GM12801 (cell line): ENCODE measurements around the gene NKX2-8.

Experiments used
- TF ChIP-seq, protein P1 (sequence below): IDR thresholded peaks from one replicate; pipeline ENCODE4 v1.5.1; 2011; ENCODE audit warnings: control low read depth; ENCODE audit not compliant: insufficient read length; ENCODE audit errors: extremely low read depth

NKX2-8 gene

DNA sequence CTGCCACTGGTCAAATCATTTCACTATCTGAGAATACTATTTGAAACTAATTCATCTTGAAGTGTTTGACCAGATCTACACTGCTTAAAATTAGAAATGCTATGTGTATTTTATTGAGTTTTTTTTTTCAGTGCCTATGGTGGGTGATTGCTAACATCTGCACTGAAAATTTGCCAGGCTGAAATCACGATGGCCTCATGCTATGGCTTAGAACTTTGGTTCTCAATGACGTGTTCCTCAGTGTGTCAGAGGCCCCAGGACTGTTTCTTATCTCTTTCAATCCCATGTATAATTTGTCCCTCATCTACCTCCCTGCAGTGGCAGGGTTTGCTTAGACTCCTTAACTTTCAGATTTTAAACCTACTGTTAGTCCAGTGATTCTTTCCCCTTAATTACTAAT lies 36.2 kb upstream of the NKX2-8 start:
- TF ChIP-seq, protein P1, sequence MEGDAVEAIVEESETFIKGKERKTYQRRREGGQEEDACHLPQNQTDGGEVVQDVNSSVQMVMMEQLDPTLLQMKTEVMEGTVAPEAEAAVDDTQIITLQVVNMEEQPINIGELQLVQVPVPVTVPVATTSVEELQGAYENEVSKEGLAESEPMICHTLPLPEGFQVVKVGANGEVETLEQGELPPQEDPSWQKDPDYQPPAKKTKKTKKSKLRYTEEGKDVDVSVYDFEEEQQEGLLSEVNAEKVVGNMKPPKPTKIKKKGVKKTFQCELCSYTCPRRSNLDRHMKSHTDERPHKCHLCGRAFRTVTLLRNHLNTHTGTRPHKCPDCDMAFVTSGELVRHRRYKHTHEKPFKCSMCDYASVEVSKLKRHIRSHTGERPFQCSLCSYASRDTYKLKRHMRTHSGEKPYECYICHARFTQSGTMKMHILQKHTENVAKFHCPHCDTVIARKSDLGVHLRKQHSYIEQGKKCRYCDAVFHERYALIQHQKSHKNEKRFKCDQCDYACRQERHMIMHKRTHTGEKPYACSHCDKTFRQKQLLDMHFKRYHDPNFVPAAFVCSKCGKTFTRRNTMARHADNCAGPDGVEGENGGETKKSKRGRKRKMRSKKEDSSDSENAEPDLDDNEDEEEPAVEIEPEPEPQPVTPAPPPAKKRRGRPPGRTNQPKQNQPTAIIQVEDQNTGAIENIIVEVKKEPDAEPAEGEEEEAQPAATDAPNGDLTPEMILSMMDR, result no peak

DNA sequence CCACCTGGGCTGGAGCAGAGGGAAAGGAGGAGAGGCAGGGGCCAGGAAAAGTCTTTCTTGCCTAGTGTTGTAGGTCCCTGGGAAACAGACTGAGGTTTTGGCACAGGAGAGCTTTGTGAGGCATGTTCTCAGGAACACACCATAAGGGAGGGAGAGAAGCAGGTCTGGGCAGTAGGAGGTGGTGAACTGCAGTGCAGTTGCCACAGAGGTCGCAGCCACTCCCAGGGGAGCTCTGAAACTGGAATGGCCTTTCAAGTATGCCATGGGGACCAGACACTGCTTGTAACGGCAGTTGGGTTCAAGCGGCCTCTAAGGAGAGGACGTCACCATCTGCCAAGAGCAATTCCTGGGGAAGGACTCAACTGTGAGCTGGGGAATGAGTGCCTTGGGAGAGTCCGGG lies 35.4 kb upstream of the NKX2-8 start:
- TF ChIP-seq, protein P1, result no peak

DNA sequence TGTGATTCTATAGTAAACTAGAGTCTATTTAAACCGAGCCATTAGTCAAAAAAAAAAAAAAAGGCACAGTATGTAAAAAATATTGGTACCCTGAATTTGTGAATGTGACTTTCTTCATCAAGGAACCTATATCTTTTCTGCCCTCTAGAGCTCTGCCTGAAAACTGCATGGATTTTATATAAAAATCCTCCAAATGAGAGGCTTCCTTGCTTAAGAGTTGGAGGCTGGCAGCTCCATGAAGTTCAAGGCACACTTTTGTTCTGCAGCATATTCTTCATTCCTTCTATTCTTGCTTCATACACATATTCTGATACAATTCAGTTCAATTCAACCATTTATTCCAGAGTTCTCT lies 23.1 kb upstream of the NKX2-8 start:
- TF ChIP-seq, protein P1, result no peak

DNA sequence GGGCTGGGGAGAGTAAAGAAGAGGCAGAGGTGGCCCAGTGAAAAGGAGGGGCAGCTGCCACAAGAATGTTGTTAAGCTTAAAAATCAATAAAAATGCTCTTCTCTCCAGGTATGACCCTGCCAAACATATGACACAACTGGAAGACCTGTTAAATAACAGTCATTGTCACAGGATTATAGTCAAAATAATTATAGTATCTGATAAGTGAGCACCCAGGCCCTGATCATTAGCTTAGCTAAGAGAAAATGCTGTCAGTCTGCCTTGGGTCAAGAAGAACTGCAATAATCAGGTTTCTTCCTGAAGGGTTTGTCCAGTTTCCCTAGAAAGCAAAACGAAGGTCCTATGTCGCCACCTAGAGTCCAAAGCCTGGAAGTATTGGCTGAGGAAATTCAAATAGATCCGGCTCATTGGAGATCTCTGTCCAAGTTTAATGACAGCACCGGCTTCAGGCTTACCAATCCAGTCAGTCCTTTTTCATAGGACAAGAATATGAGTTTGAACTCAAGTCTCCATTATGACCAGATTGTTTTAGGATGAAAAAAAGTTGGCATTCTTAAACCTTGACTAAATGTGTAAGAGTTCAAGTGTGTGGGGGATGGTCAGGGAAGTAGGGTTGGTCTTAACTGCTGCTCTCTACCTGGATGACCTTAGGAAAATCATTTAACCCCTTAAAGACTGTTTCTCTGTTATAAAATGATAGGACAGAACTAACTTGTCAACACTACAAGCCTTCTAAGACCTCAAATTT lies 22.5 kb upstream of the NKX2-8 start:
- TF ChIP-seq, protein P1, result peak; percentile 18

DNA sequence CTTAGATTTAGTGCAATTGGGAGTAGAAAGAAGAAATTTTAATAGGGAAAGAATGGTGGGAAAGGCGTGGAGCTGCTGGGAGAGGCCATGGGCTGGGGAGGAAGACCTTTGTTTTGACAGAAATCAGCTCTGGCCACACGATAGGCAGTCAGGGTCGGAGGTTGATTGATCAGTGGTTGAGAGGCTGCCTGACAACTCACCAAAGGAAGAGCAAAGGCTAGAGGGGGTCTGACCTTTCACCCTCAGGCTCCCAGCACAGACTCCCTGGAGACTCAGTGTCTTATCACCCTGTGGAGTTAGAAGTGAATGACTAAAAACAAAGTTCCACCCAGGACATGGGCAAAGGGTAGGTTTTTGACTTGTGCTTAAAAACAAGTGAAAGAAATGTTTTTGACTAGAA lies 18.0 kb upstream of the NKX2-8 start:
- TF ChIP-seq, protein P1, result no peak

DNA sequence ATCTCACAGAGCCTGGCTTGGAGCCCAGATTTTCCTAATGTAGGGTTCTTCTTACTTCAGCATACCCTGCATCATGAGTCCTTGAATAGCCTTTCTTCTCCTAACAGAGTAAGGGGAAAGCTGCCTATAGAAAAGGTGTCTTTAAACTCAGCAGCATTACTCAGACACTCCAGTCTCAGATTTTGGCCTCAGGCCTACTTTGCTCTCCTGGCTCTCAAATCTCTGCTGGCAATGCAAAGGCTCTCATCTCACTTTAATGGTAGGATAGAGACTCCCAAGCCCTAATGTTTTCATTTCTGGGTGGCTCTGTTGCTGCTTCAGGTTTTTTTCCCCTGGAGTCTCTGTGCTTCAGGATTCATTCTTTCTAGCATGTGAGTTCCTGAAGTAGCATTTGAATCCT lies 9.1 kb upstream of the NKX2-8 start:
- TF ChIP-seq, protein P1, result no peak

DNA sequence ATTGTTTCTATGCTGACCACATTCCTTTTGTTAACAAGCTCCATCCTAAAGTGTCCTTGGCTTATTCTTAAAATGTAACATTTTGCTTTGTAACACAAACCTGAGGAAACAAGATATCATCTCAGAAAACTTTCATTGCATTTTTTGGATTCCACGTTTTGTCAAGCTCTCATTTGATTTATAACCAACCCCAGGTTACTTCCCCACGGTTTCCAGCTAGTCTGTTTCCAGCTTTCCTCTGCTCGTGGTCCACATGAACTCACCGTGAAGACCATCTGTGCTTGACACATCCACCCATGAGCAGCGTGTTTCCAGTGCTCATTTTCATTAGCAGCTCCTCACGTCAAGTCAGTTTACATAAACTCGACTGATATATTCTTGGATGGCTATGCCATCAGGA lies 6.4 kb upstream of the NKX2-8 start:
- TF ChIP-seq, protein P1, result no peak

DNA sequence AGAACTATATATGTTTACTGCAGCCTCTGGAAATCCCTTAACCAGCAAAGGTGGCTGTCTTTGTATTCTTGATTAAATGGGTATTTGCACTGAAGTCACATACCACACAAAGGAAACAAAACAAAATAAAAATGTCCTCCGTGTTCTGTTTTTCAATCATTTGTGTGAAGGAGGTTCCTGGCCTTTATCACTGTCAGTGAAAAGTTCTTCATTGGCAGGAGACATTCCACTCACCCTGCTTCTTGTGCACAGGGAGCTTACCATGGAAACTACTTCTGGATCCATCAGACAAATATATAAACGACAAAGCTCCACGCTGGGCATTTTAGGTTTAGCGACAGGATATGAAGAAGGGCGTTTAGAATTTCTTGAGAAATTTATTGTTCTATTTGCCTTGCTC lies 5.7 kb upstream of the NKX2-8 start:
- TF ChIP-seq, protein P1, result no peak
